ENCODE results near the gene ZBTB8OS.
"Not testable (repeated sequence)": the region's sequence is repeated elsewhere in the genome, so short reads cannot be mapped to it uniquely, and the experiment has no call there.

DNA sequence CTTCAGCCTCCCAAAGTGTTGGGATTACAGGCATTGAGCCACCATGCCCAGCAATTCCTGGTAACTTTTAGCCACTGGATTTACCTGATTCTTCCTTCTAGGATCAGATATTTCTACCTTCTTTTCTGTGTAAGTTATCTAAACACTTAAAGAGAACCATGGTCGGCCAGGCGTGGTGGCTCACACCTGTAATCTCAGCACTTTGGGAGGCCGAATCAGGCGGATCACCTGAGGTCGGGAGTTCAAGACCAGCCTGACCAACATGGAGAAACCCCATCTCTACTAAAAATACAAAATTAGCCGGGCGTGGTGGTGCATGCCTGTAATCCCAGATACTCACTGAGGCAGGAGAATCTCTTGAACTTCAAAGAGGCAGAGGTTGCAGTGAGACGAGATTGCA, 46.6 kb upstream of the ZBTB8OS start:
- TF ChIP-seq, protein P1, sequence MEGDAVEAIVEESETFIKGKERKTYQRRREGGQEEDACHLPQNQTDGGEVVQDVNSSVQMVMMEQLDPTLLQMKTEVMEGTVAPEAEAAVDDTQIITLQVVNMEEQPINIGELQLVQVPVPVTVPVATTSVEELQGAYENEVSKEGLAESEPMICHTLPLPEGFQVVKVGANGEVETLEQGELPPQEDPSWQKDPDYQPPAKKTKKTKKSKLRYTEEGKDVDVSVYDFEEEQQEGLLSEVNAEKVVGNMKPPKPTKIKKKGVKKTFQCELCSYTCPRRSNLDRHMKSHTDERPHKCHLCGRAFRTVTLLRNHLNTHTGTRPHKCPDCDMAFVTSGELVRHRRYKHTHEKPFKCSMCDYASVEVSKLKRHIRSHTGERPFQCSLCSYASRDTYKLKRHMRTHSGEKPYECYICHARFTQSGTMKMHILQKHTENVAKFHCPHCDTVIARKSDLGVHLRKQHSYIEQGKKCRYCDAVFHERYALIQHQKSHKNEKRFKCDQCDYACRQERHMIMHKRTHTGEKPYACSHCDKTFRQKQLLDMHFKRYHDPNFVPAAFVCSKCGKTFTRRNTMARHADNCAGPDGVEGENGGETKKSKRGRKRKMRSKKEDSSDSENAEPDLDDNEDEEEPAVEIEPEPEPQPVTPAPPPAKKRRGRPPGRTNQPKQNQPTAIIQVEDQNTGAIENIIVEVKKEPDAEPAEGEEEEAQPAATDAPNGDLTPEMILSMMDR (IDR thresholded peaks at IDR 0.05) = not testable (repeated sequence)
- not testable (repeated sequence) for TF ChIP-seq POLR2A (IDR thresholded peaks at IDR 0.05)

Measured in uterus (tissue), 2 donors.